HL-60 (cell line): ENCODE data around the gene CXCL16.
A peak's percentile ranks its signal among the peaks of the same experiment; 100 is the strongest.

Experiments used
- DNase-seq, 2 experiments: peaks; one replicate each; pipeline ENCODE4 v3.0.0-alpha.2; 2010 to 2020; ENCODE audit warnings: low read depth in 1 of 2, low spot score in 1 of 2
- H3K27ac ChIP-seq: fragments of 250-450 bp; sonication (Bioruptor Pico); replicated peaks from 2 replicates; pipeline ENCODE4 v1.5.1; 2020; ENCODE audit warnings: mild to moderate bottlenecking, moderate library complexity
- H3K27me3 ChIP-seq: fragments of 250-450 bp; sonication (Bioruptor Pico); 2 replicates; pipeline ENCODE4 v1.5.1; 2021; ENCODE audit warnings: mild to moderate bottlenecking, moderate library complexity; ENCODE audit not compliant: insufficient read depth, poor library complexity, severe bottlenecking
- H3K4me3 ChIP-seq: replicated peaks from 2 replicates; pipeline ENCODE4 v1.5.1; 2011; ENCODE audit warnings: mild to moderate bottlenecking, control low read depth, low read length; ENCODE audit not compliant: insufficient read depth
- GABPA ChIP-seq: IDR thresholded peaks from 2 replicates; pipeline ENCODE4 v1.6.1; 2012; ENCODE audit warnings: low read depth
- POLR2AphosphoS5 ChIP-seq: IDR thresholded peaks from 2 replicates; pipeline ENCODE4 v1.6.1; 2012; ENCODE audit warnings: low read depth
- SPI1 ChIP-seq: IDR thresholded peaks from 2 replicates; pipeline ENCODE4 v1.6.1; 2012; ENCODE audit warnings: low read depth, mild to moderate bottlenecking, borderline replicate concordance
- TF ChIP-seq, protein P1 (sequence below): IDR thresholded peaks from one replicate; pipeline ENCODE4 v1.5.1; 2011; ENCODE audit warnings: low read length, control low read depth, inconsistent platforms; ENCODE audit not compliant: insufficient read depth
- TF ChIP-seq, protein P2 (sequence below): IDR thresholded peaks from 2 replicates; pipeline ENCODE4 v1.6.1; 2012; ENCODE audit warnings: low read depth; ENCODE audit not compliant: insufficient replicate concordance

The CXCL16 gene

DNA sequence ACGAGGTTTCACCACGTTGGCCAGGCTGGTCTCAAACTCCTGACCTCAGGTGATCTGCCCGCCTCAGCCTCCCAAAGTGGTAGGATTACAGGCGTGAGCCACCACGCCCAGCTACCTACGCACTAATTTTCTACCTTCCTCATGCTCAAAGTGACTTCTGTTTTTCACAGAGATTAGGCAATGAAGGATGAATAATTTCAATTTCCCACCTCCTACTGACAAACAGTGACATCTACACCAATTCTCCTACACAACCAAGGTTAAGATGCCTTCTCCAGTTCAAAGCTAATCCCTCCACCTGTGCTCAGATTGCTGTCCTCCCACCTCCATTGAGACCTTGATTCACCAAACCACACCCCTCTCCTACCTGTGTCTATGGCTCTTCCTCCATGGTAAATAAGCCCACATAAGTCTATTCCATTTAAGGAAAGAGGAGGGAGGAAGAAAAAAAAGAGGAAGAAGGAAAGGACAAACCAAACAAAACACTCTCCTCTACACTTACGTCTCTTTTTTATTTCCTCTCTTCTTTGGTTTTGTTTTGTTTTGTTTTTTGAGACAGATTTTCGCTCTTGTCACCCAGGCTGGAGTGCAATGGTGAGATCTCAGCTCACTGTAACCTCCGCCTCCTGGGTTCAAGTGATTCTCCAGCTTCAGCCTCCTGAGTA is 13.9 kb downstream of the CXCL16 start:
- TF ChIP-seq, protein P1, sequence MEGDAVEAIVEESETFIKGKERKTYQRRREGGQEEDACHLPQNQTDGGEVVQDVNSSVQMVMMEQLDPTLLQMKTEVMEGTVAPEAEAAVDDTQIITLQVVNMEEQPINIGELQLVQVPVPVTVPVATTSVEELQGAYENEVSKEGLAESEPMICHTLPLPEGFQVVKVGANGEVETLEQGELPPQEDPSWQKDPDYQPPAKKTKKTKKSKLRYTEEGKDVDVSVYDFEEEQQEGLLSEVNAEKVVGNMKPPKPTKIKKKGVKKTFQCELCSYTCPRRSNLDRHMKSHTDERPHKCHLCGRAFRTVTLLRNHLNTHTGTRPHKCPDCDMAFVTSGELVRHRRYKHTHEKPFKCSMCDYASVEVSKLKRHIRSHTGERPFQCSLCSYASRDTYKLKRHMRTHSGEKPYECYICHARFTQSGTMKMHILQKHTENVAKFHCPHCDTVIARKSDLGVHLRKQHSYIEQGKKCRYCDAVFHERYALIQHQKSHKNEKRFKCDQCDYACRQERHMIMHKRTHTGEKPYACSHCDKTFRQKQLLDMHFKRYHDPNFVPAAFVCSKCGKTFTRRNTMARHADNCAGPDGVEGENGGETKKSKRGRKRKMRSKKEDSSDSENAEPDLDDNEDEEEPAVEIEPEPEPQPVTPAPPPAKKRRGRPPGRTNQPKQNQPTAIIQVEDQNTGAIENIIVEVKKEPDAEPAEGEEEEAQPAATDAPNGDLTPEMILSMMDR, result no peak
- peak; percentile 34; the same call in 1 of the 2 replicates for TF ChIP-seq SPI1
- H3K4me3 ChIP-seq, result no peak overlapping the region
- H3K27me3 ChIP-seq, result no peaks in the 10 kb centered on the region
- peak overlapping the region; percentile 77 for H3K27ac ChIP-seq
- DNase-seq, result peak in 1 of 2 experiments; percentile 12

DNA sequence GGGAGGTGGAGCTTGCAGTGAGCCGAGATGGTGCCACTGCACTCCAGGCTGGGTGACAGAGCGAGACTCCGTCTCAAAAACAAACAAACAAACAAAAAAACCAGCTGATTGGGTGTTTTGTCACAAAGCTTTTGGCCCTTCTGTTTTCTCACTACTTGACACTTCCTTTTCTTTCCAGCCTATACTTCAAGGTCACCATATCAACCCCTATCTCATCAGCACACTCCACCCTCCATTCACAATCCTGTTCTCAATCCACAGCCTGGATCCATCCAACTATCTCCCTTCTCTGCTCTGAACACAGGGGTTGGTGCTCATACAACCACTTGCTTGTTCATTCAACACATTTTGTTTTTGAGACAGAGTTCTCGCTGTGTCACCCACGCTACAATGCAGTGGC is 15.1 kb downstream of the CXCL16 start:
- TF ChIP-seq SPI1, result peak; percentile 6; the same call in 1 of the 2 replicates
- TF ChIP-seq, protein P1, result no peak
- no peak overlapping the region for H3K27ac ChIP-seq
- H3K4me3 ChIP-seq, result no peak overlapping the region
- H3K27me3 ChIP-seq, result no peaks in the 10 kb centered on the region
- no peak for DNase-seq

DNA sequence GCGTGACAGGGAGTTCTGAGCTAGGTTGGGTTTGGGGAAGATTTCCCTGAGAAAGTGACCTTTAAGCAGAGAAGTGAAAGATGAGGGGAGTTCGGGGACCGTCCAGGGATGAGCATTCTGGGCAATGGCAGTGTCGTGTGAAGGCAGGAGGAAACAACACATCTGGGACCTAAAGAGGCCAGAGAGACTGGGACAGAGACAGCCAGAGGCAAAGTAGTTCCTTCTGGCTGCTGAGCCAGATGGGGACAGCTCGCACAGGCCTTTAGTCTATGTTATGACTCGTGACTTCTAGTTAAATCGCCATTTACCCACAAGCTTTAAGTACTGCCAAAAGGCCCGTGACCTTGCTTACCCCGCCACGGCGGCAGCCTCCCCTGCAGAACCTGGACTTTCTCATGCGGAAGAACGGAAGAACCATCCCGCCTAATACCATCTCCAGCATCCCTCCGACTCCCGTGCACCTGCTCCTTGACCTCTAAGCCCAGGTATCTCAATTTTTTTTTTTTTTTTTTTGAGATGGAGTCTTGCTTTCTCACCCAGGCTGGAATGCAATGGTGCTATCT is 17.0 kb downstream of the CXCL16 start:
- Histone ChIP-seq H3K4me3 (no peak overlapping the region), H3K27ac (no peak overlapping the region), H3K27me3 (no peaks in the 10 kb centered on the region)
- TF ChIP-seq, protein P1, result no peak
- TF ChIP-seq, protein P2, sequence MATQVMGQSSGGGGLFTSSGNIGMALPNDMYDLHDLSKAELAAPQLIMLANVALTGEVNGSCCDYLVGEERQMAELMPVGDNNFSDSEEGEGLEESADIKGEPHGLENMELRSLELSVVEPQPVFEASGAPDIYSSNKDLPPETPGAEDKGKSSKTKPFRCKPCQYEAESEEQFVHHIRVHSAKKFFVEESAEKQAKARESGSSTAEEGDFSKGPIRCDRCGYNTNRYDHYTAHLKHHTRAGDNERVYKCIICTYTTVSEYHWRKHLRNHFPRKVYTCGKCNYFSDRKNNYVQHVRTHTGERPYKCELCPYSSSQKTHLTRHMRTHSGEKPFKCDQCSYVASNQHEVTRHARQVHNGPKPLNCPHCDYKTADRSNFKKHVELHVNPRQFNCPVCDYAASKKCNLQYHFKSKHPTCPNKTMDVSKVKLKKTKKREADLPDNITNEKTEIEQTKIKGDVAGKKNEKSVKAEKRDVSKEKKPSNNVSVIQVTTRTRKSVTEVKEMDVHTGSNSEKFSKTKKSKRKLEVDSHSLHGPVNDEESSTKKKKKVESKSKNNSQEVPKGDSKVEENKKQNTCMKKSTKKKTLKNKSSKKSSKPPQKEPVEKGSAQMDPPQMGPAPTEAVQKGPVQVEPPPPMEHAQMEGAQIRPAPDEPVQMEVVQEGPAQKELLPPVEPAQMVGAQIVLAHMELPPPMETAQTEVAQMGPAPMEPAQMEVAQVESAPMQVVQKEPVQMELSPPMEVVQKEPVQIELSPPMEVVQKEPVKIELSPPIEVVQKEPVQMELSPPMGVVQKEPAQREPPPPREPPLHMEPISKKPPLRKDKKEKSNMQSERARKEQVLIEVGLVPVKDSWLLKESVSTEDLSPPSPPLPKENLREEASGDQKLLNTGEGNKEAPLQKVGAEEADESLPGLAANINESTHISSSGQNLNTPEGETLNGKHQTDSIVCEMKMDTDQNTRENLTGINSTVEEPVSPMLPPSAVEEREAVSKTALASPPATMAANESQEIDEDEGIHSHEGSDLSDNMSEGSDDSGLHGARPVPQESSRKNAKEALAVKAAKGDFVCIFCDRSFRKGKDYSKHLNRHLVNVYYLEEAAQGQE, result no peak
- TF ChIP-seq POLR2AphosphoS5 (no peak), GABPA (no peak), SPI1 (no peak)
- DNase-seq, result no peak

DNA sequence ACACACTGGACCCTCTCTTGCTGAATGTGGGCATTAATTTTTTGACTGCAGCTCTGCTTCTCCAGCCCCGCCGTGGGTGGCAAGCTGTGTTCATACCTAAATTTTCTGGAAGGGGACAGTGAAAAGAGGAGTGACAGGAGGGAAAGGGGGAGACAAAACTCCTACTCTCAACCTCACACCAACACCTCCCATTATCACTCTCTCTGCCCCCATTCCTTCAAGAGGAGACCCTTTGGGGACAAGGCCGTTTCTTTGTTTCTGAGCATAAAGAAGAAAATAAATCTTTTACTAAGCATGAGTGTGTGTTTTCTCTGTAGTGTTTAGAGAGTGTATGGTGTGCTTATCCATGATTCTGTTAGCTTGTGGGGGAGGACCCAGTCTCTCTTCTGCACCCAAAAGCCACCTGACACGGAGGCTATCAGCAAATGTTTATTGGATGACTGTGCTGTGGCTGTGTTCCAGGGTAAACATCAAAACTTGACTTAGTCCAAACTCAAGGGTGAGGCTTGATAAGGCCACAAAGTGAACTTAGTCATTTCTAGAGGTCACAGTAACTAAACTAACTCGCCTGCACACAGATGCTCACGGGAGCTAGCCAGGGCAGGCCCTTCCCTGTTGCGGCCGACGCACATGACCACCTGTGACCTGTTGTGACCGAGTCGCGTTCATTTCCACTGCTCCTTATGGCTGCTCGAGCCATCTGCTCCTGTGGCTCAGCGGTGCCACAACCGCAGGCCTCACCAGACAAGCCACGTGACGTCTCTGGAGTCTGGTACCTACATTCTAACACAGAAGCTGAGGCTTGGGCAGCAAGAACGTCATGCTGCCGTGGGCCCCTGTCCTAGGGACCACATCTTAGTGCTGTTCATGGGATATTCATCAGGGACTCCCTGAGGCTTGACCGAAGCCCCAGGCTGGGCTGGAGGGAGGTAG is 18.3 kb downstream of the CXCL16 start:
- DNase-seq, result peak; percentile 76 to 82
- Histone ChIP-seq H3K27ac (no peak overlapping the region; the same call in 1 of the 2 replicates), H3K27me3 (no peaks in the 10 kb centered on the region), H3K4me3 (no peak overlapping the region)
- TF ChIP-seq, protein P1, result no peak
- peak; percentile 95 for TF ChIP-seq POLR2AphosphoS5
